Measurements from ENCODE around the gene FCN3. TPM values are rescaled to one million over a fixed set of nuclear protein-coding genes. Genes with fewer than 3 reads are reported as not detected.

Gene FCN3
- total and polyA plus RNA-seq, 10 of the 15 experiments (the other 5 are each of a cell fraction or from before 2014, with no cell fraction given): 0.28 TPM; not detected in 9

DNA sequence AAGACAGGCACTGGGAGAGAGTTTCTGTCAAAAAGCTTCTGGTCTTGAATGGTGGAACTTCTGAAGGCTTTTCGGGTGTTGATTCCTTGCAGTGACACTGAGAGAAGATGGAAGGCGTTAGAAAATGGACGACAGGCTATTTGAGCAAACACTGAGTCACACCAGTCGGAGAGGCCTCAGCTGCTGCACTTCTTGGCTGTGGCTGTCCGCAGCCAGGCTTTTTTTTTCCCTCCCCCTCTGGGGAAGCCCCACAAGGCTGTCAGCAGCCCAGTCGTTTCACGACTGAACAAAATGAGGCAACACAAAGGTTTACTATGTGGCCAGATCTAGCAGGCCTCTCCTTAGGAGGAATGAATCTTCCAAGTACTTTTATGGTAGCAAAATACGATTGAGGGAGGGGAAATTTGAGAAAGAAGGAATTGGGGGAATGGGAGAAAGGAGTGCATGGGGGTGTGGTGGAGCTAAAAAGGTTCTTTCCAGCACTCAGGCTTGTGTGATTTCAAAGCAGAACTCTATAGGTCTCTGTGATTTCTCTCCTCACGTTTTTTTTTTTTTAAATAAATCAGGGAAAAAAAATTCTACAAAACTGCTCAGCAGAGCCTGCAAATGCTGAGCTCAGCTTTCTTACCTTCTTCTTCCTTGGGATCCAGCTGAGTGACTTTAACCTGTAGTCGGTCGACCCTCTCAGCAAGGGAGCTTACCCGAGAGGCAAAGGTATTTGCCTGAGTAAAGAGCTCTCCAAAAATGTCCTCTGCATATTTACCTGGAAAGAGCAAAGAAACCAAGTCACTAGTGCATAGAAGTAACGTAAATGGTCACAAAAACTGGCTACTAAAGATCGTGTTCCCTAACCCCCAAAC, 43.9 kb upstream of the FCN3 start (continued):
- no peak for TF ChIP-seq GABPA (IDR thresholded peaks at IDR 0.05; ENCODE audit: low read depth)
- peak; percentile 78 for TF ChIP-seq CHD2 (IDR thresholded peaks at IDR 0.05; ENCODE audit: borderline replicate concordance, low read depth, low read length)
- peak; percentile 98 for TF ChIP-seq YY1 (IDR thresholded peaks at IDR 0.05; ENCODE audit: low read depth, low read length)
- TF ChIP-seq JUNB (IDR thresholded peaks at IDR 0.05): peak; percentile 21; the same call in 1 of the 2 replicates
- TF ChIP-seq HCFC1 (IDR thresholded peaks at IDR 0.05; ENCODE audit: low read length): peak; percentile 5; the same call in 1 of the 2 replicates
- no peak for TF ChIP-seq NFYB (IDR thresholded peaks at IDR 0.05; ENCODE audit: insufficient read depth, low read depth, low read length)
- peak; percentile 67; the same call in 1 of the 2 replicates for TF ChIP-seq PAX5 (IDR thresholded peaks at IDR 0.05; ENCODE audit: borderline replicate concordance, low read depth, low read length)
- no peak for TF ChIP-seq ESRRA (IDR thresholded peaks at IDR 0.05; ENCODE audit: low read length)
- TF ChIP-seq IKZF2 (IDR thresholded peaks at IDR 0.05): peak; percentile 63 to 66; a peak in 2 of 4 replicates
- no peak for TF ChIP-seq NFXL1 (IDR thresholded peaks at IDR 0.05; ENCODE audit: borderline replicate concordance)
- TF ChIP-seq LARP7 (IDR thresholded peaks at IDR 0.05): no peak
- TF ChIP-seq IRF4 (IDR thresholded peaks at IDR 0.05; ENCODE audit: low read depth, low read length): peak; percentile 27; the same call in 1 of the 2 replicates
- TF ChIP-seq HDGF (IDR thresholded peaks at IDR 0.05): peak; percentile 71; the same call in 1 of the 2 replicates
- peak; percentile 59 for TF ChIP-seq MTA2 (IDR thresholded peaks at IDR 0.05; ENCODE audit: low read depth)
- TF ChIP-seq, protein P1, sequence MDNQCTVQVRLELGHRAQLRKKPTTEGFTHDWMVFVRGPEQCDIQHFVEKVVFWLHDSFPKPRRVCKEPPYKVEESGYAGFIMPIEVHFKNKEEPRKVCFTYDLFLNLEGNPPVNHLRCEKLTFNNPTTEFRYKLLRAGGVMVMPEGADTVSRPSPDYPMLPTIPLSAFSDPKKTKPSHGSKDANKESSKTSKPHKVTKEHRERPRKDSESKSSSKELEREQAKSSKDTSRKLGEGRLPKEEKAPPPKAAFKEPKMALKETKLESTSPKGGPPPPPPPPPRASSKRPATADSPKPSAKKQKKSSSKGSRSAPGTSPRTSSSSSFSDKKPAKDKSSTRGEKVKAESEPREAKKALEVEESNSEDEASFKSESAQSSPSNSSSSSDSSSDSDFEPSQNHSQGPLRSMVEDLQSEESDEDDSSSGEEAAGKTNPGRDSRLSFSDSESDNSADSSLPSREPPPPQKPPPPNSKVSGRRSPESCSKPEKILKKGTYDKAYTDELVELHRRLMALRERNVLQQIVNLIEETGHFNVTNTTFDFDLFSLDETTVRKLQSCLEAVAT (IDR thresholded peaks at IDR 0.05): peak; percentile 46
- TF ChIP-seq TBL1XR1 (IDR thresholded peaks at IDR 0.05; ENCODE audit: low read depth, low read length): 0 out of 2 replicates have a peak, but pooled peaks have one; percentile 23
- TF ChIP-seq RAD51 (IDR thresholded peaks at IDR 0.05): 0 out of 2 replicates have a peak, but pooled peaks have one; percentile 6
- TF ChIP-seq NBN (IDR thresholded peaks at IDR 0.05): peak; percentile 78
- TF ChIP-seq MYB (IDR thresholded peaks at IDR 0.05; ENCODE audit: borderline replicate concordance, low read depth, low read length): no peak
- TF ChIP-seq SMC3 (IDR thresholded peaks at IDR 0.05; ENCODE audit: borderline replicate concordance, low read length): no peak
- TF ChIP-seq BCL3 (IDR thresholded peaks at IDR 0.05; ENCODE audit: borderline replicate concordance, insufficient read depth, low read depth, low read length, poor library complexity, severe bottlenecking): peak; percentile 51
- TF ChIP-seq MYC (IDR thresholded peaks at IDR 0.05; ENCODE audit: insufficient read depth, insufficient read length, insufficient replicate concordance, low read length, severe bottlenecking): no peak
- TF ChIP-seq MEF2B (IDR thresholded peaks at IDR 0.05; ENCODE audit: partially characterized antibody, poor library complexity, severe bottlenecking): peak; percentile 40
- peak; percentile 48; the same call in 1 of the 2 replicates for TF ChIP-seq ZBED1 (IDR thresholded peaks at IDR 0.05; ENCODE audit: borderline replicate concordance)
- TF ChIP-seq CBFB (IDR thresholded peaks at IDR 0.05; ENCODE audit: low read depth): peak; percentile 47; the same call in 1 of the 2 replicates
- TF ChIP-seq RELA (IDR thresholded peaks at IDR 0.05; ENCODE audit: borderline replicate concordance, partially characterized antibody): peak; percentile 37
- 0 out of 2 replicates have a peak, but pooled peaks have one; percentile 30 for TF ChIP-seq TCF3 (IDR thresholded peaks at IDR 0.05; ENCODE audit: borderline replicate concordance, insufficient read depth, low read depth, low read length)
- TF ChIP-seq EP300 (IDR thresholded peaks at IDR 0.05; ENCODE audit: borderline replicate concordance in 1 of 2, control insufficient read depth in 1 of 2, low read depth in 2 of 2, low read length in 2 of 2): peak; percentile 36 to 62; a peak in 2 of 4 replicates

Data from GM12878 (cell line).